ENCODE results near the gene TCEAL9.

DNA sequence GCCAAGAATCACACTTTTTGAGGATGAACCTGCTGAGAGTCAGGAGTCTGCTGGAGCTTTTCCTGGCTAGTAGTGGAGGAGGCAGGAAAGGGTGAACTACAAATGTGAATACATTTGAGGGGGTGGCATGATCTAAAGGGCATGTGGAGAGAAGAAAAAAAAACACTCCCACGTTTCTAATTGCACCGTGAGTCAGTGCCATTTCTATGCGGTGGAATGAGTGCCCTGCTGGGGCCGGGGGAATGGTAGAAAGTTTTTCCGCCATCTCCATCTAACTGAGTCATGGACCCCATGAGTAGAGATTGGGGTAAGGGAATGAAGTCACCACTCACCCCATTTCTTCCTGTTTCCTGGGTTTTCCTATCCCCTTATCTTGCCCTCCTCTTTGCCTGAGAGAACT, 39.9 kb downstream of the TCEAL9 start:
- no peak for TF ChIP-seq EZH2phosphoT487 (IDR thresholded peaks at IDR 0.05; ENCODE audit: borderline replicate concordance)
- TF ChIP-seq, protein P1, sequence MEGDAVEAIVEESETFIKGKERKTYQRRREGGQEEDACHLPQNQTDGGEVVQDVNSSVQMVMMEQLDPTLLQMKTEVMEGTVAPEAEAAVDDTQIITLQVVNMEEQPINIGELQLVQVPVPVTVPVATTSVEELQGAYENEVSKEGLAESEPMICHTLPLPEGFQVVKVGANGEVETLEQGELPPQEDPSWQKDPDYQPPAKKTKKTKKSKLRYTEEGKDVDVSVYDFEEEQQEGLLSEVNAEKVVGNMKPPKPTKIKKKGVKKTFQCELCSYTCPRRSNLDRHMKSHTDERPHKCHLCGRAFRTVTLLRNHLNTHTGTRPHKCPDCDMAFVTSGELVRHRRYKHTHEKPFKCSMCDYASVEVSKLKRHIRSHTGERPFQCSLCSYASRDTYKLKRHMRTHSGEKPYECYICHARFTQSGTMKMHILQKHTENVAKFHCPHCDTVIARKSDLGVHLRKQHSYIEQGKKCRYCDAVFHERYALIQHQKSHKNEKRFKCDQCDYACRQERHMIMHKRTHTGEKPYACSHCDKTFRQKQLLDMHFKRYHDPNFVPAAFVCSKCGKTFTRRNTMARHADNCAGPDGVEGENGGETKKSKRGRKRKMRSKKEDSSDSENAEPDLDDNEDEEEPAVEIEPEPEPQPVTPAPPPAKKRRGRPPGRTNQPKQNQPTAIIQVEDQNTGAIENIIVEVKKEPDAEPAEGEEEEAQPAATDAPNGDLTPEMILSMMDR (conservative IDR thresholded peaks at IDR 0.05; ENCODE audit: low read length) = no peak

Measured in Loucy (cell line).